ENCODE measurements around the gene PANK4. TPM values are rescaled to one million over a fixed set of nuclear protein-coding genes. Genes with fewer than 3 reads are reported as not detected.

PANK4 gene
- total and polyA plus RNA-seq, 2 of the 8 experiments (the other 6 are each of a cell fraction or from before 2014, with no cell fraction given) = 20.1 to 29.7 TPM

GRCh38 chr1:2563205-2563604 lies 36.8 kb upstream of the PANK4 start:
- Histone ChIP-seq H3K27me3 (replicated peaks in 1 of 4; ENCODE audit: control insufficient read depth in 3 of 4, extremely low read depth in 1 of 4, insufficient read depth in 3 of 4, low read length in 3 of 4) (no peaks in the 10 kb centered on the region), H2BK5ac (ENCODE audit: low read depth, low read length) (no peak overlapping the region), H3K4me3 (ENCODE audit: extremely low read depth in 1 of 4, insufficient read depth in 2 of 4, low read depth in 3 of 4, low read length in 4 of 4) (no peak overlapping the region), H3K4ac (replicated peaks; ENCODE audit: insufficient read length, low read depth, low read length) (no peak overlapping the region), H2BK12ac (ENCODE audit: low read depth, low read length) (no peak overlapping the region), H3K23me2 (ENCODE audit: low read depth, low read length) (no peaks in the 10 kb centered on the region), H2AFZ (ENCODE audit: low read length) (no peak overlapping the region), H3K18ac (ENCODE audit: extremely low read depth, low read length) (no peak overlapping the region), H4K8ac (ENCODE audit: extremely low read depth, insufficient read depth, low read length) (no peak overlapping the region; the same call in 1 of the 2 replicates), H3K27ac (ENCODE audit: low read depth, low read length) (no peak overlapping the region), H4K5ac (ENCODE audit: insufficient read length, low read depth, low read length) (no peak overlapping the region), H3K14ac (ENCODE audit: insufficient read length) (no peak overlapping the region), H3K79me2 (ENCODE audit: control insufficient read depth in 1 of 2, insufficient read depth in 2 of 2, low read length in 2 of 2) (no peaks in the 10 kb centered on the region), H2BK15ac (ENCODE audit: low read length) (no peak overlapping the region), H2BK20ac (ENCODE audit: low read length) (no peak overlapping the region), H3K79me1 (ENCODE audit: low read depth, low read length) (no peaks in the 10 kb centered on the region), H3K9ac (replicated peaks in 1 of 4; ENCODE audit: extremely low read depth in 1 of 4, low read depth in 3 of 4, low read length in 3 of 4) (no peak overlapping the region), H3K4me1 (replicated peaks in 1 of 4; ENCODE audit: control insufficient read depth in 3 of 4, insufficient read depth in 4 of 4, low read length in 3 of 4) (peaks cover 0 to 5% (median 0%) of the 10 kb centered on the region in 4 experiments; a peak in 1 of 7 replicates), H3K23ac (ENCODE audit: insufficient read length) (no peak overlapping the region), H2BK120ac (replicated peaks; ENCODE audit: low read depth, low read length) (no peak overlapping the region), H2AK5ac (ENCODE audit: low read depth, low read length) (no peak overlapping the region), H3K56ac (replicated peaks; ENCODE audit: insufficient read length, low read depth, low read length) (no peak overlapping the region), H3K4me2 (ENCODE audit: insufficient read depth in 1 of 2, low read depth in 2 of 2, low read length in 2 of 2) (no peak overlapping the region), H4K20me1 (replicated peaks in 1 of 2; ENCODE audit: control insufficient read depth in 1 of 2, insufficient read depth in 2 of 2, low read length in 2 of 2) (no peaks in the 10 kb centered on the region), H3K9me3 (ENCODE audit: insufficient read depth in 2 of 2, low read depth in 1 of 2, low read length in 1 of 2) (no peaks in the 10 kb centered on the region; a peak in 1 of 4 replicates), H3K36me3 (ENCODE audit: control insufficient read depth in 2 of 4, insufficient read depth in 4 of 4, low read length in 3 of 4) (no peaks in the 10 kb centered on the region), H4K91ac (replicated peaks; ENCODE audit: insufficient read length, low read length) (no peak overlapping the region)
- 92% methylated on average over 15 of the region's 18 CpGs; no CpG with 5 or more reads in 1 of the 2 experiments for WGBS, 2 experiments (ENCODE audit: extremely low coverage in 1 of 2, insufficient coverage in 1 of 2, insufficient read length in 1 of 2, insufficient replicate concordance in 2 of 2, low coverage in 1 of 2, low lambda C conversion rate in 2 of 2, missing lambda C conversion rate in 1 of 2)
- ChIA-PET POLR2A (ENCODE audit: partially characterized antibody) (interaction anchor here (0.7 kb wide), 1 partner anchor 21 kb away, joined by 3 read pairs; no protein-coding TSS in a partner anchor), CTCF (ENCODE audit: partially characterized antibody) (interaction anchor here (0.6 to 3.4 kb wide), 4 partner anchors 9 to 75 kb away, joined by 3 to 33 read pairs (median 14); no protein-coding TSS in a partner anchor)
- peak in 1 of 2 experiments; percentile 42 for DNase-seq (ENCODE audit: low read depth in 1 of 2, low spot score in 2 of 2)
- no peak for FAIRE-seq
- TF ChIP-seq POLR2A (IDR thresholded peaks at IDR 0.05; ENCODE audit: control extremely low read depth in 1 of 2, low read depth in 2 of 2, low read length in 2 of 2) = no peak
- TF ChIP-seq RFX5 (IDR thresholded peaks at IDR 0.05; ENCODE audit: borderline replicate concordance, low read depth, low read length) = no peak
- no peak for TF ChIP-seq ATF3 (IDR thresholded peaks at IDR 0.05; ENCODE audit: insufficient read depth, low read depth, low read length)

All from H1 (cell line).